ENCODE measurements around the gene MAPKAPK2. TPM values are rescaled to one million over a fixed set of nuclear protein-coding genes. Genes with fewer than 3 reads are reported as not detected.

MAPKAPK2 gene
- total RNA-seq, 1 donor from 2014 or later, result 77.7 TPM

- H3K27me3 Mint-ChIP-seq (ENCODE audit: low read depth), result peaks cover under 1% of the 10 kb centered on the region
- no peak overlapping the region for H3K27ac Mint-ChIP-seq (ENCODE audit: unreplicated experiment)
- no peak for TF ChIP-seq CTCF (conservative IDR thresholded peaks at IDR 0.05)
- peaks cover 11% of the 10 kb centered on the region for H3K36me3 Mint-ChIP-seq (ENCODE audit: low read depth)
- DNase-seq (ENCODE audit: low read depth, low spot score), result no peak
- no peaks in the 10 kb centered on the region for H3K9me3 Mint-ChIP-seq
- H3K4me3 Mint-ChIP-seq, result no peak overlapping the region
- H3K4me1 Mint-ChIP-seq, result peaks cover 14% of the 10 kb centered on the region
These were observed 32.5 kb upstream of the MAPKAPK2 start for GRCh38 chr1:206651958-206652890.

- peaks cover 6% of the 10 kb centered on the region for H3K36me3 Mint-ChIP-seq (ENCODE audit: low read depth)
These were observed 30.8 kb upstream of the MAPKAPK2 start for GRCh38 chr1:206653715-206654459.

GRCh38 chr1:206654828-206655227 is 29.9 kb upstream of the MAPKAPK2 start:
- no peak for DNase-seq (ENCODE audit: low read depth, low spot score)
- H3K9me3 Mint-ChIP-seq, result no peaks in the 10 kb centered on the region
- no peak for TF ChIP-seq CTCF (conservative IDR thresholded peaks at IDR 0.05)
- peaks cover 25% of the 10 kb centered on the region for H3K4me1 Mint-ChIP-seq
- no peak overlapping the region for H3K27ac Mint-ChIP-seq (ENCODE audit: unreplicated experiment)
- H3K4me3 Mint-ChIP-seq, result no peak overlapping the region
- peaks cover 17% of the 10 kb centered on the region for H3K27me3 Mint-ChIP-seq (ENCODE audit: low read depth)
- peaks cover 6% of the 10 kb centered on the region for H3K36me3 Mint-ChIP-seq (ENCODE audit: low read depth)

More at GRCh38 chr1:206653715-206654459, 30.8 kb upstream of the MAPKAPK2 start:
- H3K9me3 Mint-ChIP-seq, result no peaks in the 10 kb centered on the region
- TF ChIP-seq CTCF (conservative IDR thresholded peaks at IDR 0.05), result no peak
- no peak overlapping the region for H3K4me3 Mint-ChIP-seq
- H3K27ac Mint-ChIP-seq (ENCODE audit: unreplicated experiment), result no peak overlapping the region
- H3K4me1 Mint-ChIP-seq, result peaks cover 25% of the 10 kb centered on the region
- H3K27me3 Mint-ChIP-seq (ENCODE audit: low read depth), result peaks cover 17% of the 10 kb centered on the region
- DNase-seq (ENCODE audit: low read depth, low spot score), result no peak

- H3K27me3 Mint-ChIP-seq (ENCODE audit: low read depth), result peaks cover 20% of the 10 kb centered on the region
- H3K9me3 Mint-ChIP-seq, result no peaks in the 10 kb centered on the region
- no peak for TF ChIP-seq CTCF (conservative IDR thresholded peaks at IDR 0.05)
- no peak for DNase-seq (ENCODE audit: low read depth, low spot score)
- H3K4me1 Mint-ChIP-seq, result peaks cover 25% of the 10 kb centered on the region
- no peak overlapping the region for H3K27ac Mint-ChIP-seq (ENCODE audit: unreplicated experiment)
- no peak overlapping the region for H3K4me3 Mint-ChIP-seq
- H3K36me3 Mint-ChIP-seq (ENCODE audit: low read depth), result peaks cover 6% of the 10 kb centered on the region
These were observed 29.2 kb upstream of the MAPKAPK2 start for GRCh38 chr1:206655471-206655882.

GRCh38 chr1:206656936-206657335 is 27.8 kb upstream of the MAPKAPK2 start:
- Mint-ChIP-seq H3K4me1 (peaks cover 25% of the 10 kb centered on the region), H3K9me3 (no peaks in the 10 kb centered on the region), H3K27ac (ENCODE audit: unreplicated experiment) (no peak overlapping the region), H3K27me3 (ENCODE audit: low read depth) (peaks cover 29% of the 10 kb centered on the region), H3K36me3 (ENCODE audit: low read depth) (no peaks in the 10 kb centered on the region), H3K4me3 (no peak overlapping the region)
- no peak for DNase-seq (ENCODE audit: low read depth, low spot score)
- TF ChIP-seq CTCF (conservative IDR thresholded peaks at IDR 0.05), result no peak

Data from neural crest cell (in vitro differentiated cells).